Esophagus squamous epithelium (tissue), 4 donors: ENCODE data around the gene SYP.

ENCODE experiments used
- POLR2A ChIP-seq, 4 donors: fragments of 450-650 bp; IDR thresholded peaks; one replicate each; pipeline ENCODE4 v1.6.1; 2017; ENCODE audit warnings: antibody characterized with exemption in 4 of 4, mild to moderate bottlenecking in 4 of 4, moderate library complexity in 3 of 4
- TF ChIP-seq, protein P1 (sequence below), 6 experiments: fragments of 450-650 bp in 4 of 6; fragments of 200-600 bp in 2 of 6; sonication (generic) in 2 of 6; IDR thresholded peaks; one replicate each; pipeline ENCODE4 v1.5.1; 2016 to 2019; ENCODE audit warnings: antibody characterized with exemption in 6 of 6, mild to moderate bottlenecking in 4 of 6, moderate library complexity in 4 of 6

DNA sequence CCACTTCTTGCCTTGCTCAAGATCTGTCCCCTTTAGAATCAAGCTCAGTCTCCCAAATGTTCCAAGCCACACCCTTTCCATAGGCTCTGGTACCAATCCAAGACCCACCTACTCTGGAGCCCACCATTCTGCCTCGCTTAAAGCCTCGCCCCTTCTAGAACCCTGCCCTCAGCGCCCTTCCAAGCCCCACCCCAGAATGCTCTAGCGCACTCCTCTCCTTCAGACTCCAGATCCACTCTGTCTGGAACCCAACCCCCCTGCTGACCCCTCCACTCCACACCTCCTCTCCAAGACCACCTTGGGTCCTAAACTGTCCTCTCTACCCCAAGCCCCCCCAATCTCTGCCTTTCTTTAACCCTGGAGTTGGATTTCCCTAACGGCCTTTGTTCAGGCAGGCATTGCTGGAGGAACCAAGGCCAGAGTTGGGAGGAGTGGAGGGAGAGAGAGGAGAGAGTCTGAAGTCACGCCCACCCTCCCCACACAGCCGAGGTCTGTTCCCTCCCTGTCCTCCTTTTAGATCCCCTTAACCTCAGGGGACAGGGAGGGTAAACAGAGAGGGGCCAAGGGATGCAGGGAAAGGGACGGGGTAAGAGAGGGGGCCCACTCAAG, 11.4 kb downstream of the SYP start:
- TF ChIP-seq, protein P1, sequence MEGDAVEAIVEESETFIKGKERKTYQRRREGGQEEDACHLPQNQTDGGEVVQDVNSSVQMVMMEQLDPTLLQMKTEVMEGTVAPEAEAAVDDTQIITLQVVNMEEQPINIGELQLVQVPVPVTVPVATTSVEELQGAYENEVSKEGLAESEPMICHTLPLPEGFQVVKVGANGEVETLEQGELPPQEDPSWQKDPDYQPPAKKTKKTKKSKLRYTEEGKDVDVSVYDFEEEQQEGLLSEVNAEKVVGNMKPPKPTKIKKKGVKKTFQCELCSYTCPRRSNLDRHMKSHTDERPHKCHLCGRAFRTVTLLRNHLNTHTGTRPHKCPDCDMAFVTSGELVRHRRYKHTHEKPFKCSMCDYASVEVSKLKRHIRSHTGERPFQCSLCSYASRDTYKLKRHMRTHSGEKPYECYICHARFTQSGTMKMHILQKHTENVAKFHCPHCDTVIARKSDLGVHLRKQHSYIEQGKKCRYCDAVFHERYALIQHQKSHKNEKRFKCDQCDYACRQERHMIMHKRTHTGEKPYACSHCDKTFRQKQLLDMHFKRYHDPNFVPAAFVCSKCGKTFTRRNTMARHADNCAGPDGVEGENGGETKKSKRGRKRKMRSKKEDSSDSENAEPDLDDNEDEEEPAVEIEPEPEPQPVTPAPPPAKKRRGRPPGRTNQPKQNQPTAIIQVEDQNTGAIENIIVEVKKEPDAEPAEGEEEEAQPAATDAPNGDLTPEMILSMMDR (IDR thresholded peaks at IDR 0.05), result no peak
- no peak for TF ChIP-seq POLR2A (IDR thresholded peaks at IDR 0.05)
